ENCODE measurements around the gene TSBP1. TPM values are rescaled to one million over a fixed set of nuclear protein-coding genes. Genes with fewer than 3 reads are reported as not detected.
"Not testable (repeated sequence)": the region's sequence is repeated elsewhere in the genome, so short reads cannot be mapped to it uniquely, and the experiment has no call there.

Gene TSBP1
- total RNA-seq, 2 donors from 2014 or later: not detected

GRCh38 chr6:32291543-32291942 lies 80.2 kb downstream of the TSBP1 start:
- DNase-seq (ENCODE audit: low spot score) (no peak), ATAC-seq (no peak)
- Mint-ChIP-seq H3K36me3 (no peaks in the 10 kb centered on the region), H3K27me3 (peaks cover 35 to 52% of the 10 kb centered on the region in 2 donors), H3K4me3 (no peak overlapping the region), H3K9me3 (no peaks in the 10 kb centered on the region), H3K27ac (no peak overlapping the region), H3K4me1 (ENCODE audit: low read depth in 2 of 2) (no peaks in the 10 kb centered on the region)

- DNase-seq (ENCODE audit: low spot score) (no peak), ATAC-seq (no peak)
- no peak overlapping the region for H3K27ac Mint-ChIP-seq
- peaks cover 37 to 57% of the 10 kb centered on the region in 2 donors for H3K27me3 Mint-ChIP-seq
- H3K4me3 Mint-ChIP-seq: no peak overlapping the region
- H3K9me3 Mint-ChIP-seq: no peaks in the 10 kb centered on the region
- H3K36me3 Mint-ChIP-seq: no peaks in the 10 kb centered on the region
- H3K4me1 Mint-ChIP-seq (ENCODE audit: low read depth in 2 of 2): no peaks in the 10 kb centered on the region
Observed at GRCh38 chr6:32290886-32291450, 80.7 kb downstream of the TSBP1 start.

- H3K9me3 Mint-ChIP-seq: no peaks in the 10 kb centered on the region
- no peak overlapping the region for H3K4me3 Mint-ChIP-seq
- DNase-seq (ENCODE audit: low spot score): no peak
- no peak overlapping the region for H3K27ac Mint-ChIP-seq
- H3K36me3 Mint-ChIP-seq: no peaks in the 10 kb centered on the region
- ATAC-seq: no peak
- peaks cover 35 to 52% of the 10 kb centered on the region in 2 donors for H3K27me3 Mint-ChIP-seq
- no peaks in the 10 kb centered on the region for H3K4me1 Mint-ChIP-seq (ENCODE audit: low read depth in 2 of 2)
Observed at GRCh38 chr6:32288426-32288825, 83.3 kb downstream of the TSBP1 start.

- ATAC-seq: peak; percentile 55 to 72
- peaks cover 16 to 29% of the 10 kb centered on the region in 2 donors for H3K4me1 Mint-ChIP-seq (ENCODE audit: low read depth in 2 of 2)
- H3K4me3 Mint-ChIP-seq: peak overlapping the region; percentile 61
- not testable (repeated sequence) for H3K9me3 Mint-ChIP-seq; DNase-seq (ENCODE audit: low spot score)
- H3K36me3 Mint-ChIP-seq: peaks cover 25% of the 10 kb centered on the region
- peaks cover 12 to 13% of the 10 kb centered on the region in 2 donors for H3K27me3 Mint-ChIP-seq
- peak overlapping the region in 1 of 2 donors; percentile 50 for H3K27ac Mint-ChIP-seq
Observed at GRCh38 chr6:32273801-32274577, 97.7 kb downstream of the TSBP1 start.

- H3K4me3 Mint-ChIP-seq: peak overlapping the region; percentile 59
- peak overlapping the region; percentile 36 to 58 for H3K27ac Mint-ChIP-seq
- peaks cover 19% of the 10 kb centered on the region for H3K36me3 Mint-ChIP-seq
- peaks cover 5% of the 10 kb centered on the region for H3K9me3 Mint-ChIP-seq
- peaks cover 0 to 6% of the 10 kb centered on the region in 2 donors for H3K27me3 Mint-ChIP-seq
- peaks cover 16 to 29% of the 10 kb centered on the region in 2 donors for H3K4me1 Mint-ChIP-seq (ENCODE audit: low read depth in 2 of 2)
- ATAC-seq (no peak), DNase-seq (ENCODE audit: low spot score) (no peak)
Observed at GRCh38 chr6:32271429-32271828, 100.3 kb downstream of the TSBP1 start.

GRCh38 chr6:32268459-32268858 lies 103.2 kb downstream of the TSBP1 start:
- DNase-seq (ENCODE audit: low spot score); H3K27ac Mint-ChIP-seq; H3K27me3 Mint-ChIP-seq; H3K9me3 Mint-ChIP-seq; H3K4me3 Mint-ChIP-seq; ATAC-seq: not testable (repeated sequence)
- H3K36me3 Mint-ChIP-seq: peaks cover 16% of the 10 kb centered on the region
- H3K4me1 Mint-ChIP-seq (ENCODE audit: low read depth in 2 of 2): peaks cover 13 to 25% of the 10 kb centered on the region in 2 donors

GRCh38 chr6:32267035-32267434 lies 104.7 kb downstream of the TSBP1 start:
- H3K27ac Mint-ChIP-seq: no peak overlapping the region
- no peak for DNase-seq (ENCODE audit: low spot score)
- peaks cover 5% of the 10 kb centered on the region for H3K9me3 Mint-ChIP-seq
- H3K4me1 Mint-ChIP-seq (ENCODE audit: low read depth in 2 of 2): peaks cover 6 to 14% of the 10 kb centered on the region in 2 donors
- H3K27me3 Mint-ChIP-seq: peaks cover 3 to 4% of the 10 kb centered on the region in 2 donors
- ATAC-seq: no peak
- H3K36me3 Mint-ChIP-seq: peaks cover 8% of the 10 kb centered on the region
- no peak overlapping the region for H3K4me3 Mint-ChIP-seq

- not testable (repeated sequence) for DNase-seq (ENCODE audit: low spot score); ATAC-seq; H3K27ac Mint-ChIP-seq; H3K36me3 Mint-ChIP-seq; H3K4me3 Mint-ChIP-seq; H3K9me3 Mint-ChIP-seq
- peaks cover 34 to 37% of the 10 kb centered on the region in 2 donors for H3K27me3 Mint-ChIP-seq
- peaks cover 14 to 20% of the 10 kb centered on the region in 2 donors for H3K4me1 Mint-ChIP-seq (ENCODE audit: low read depth in 2 of 2)
Observed at GRCh38 chr6:32257262-32257661, 114.4 kb downstream of the TSBP1 start.

GRCh38 chr6:32255199-32256153 lies 116.2 kb downstream of the TSBP1 start:
- peak overlapping the region; percentile 61 to 73 for H3K27ac Mint-ChIP-seq
- H3K4me1 Mint-ChIP-seq (ENCODE audit: low read depth in 2 of 2): peaks cover 14 to 26% of the 10 kb centered on the region in 2 donors
- peak overlapping the region; percentile 76 for H3K4me3 Mint-ChIP-seq
- peak; percentile 80 for DNase-seq (ENCODE audit: low spot score)
- H3K9me3 Mint-ChIP-seq: no peaks in the 10 kb centered on the region
- H3K36me3 Mint-ChIP-seq: peaks cover 7% of the 10 kb centered on the region
- ATAC-seq: peak; percentile 94 to 98
- peaks cover 23 to 29% of the 10 kb centered on the region in 2 donors for H3K27me3 Mint-ChIP-seq

- no peak for DNase-seq (ENCODE audit: low spot score)
- ATAC-seq: peak; percentile 3 to 39
- Mint-ChIP-seq H3K27ac (peak overlapping the region; percentile 61 to 73), H3K4me3 (peak overlapping the region; percentile 76), H3K9me3 (no peaks in the 10 kb centered on the region), H3K4me1 (ENCODE audit: low read depth in 2 of 2) (peaks cover 14 to 26% of the 10 kb centered on the region in 2 donors), H3K36me3 (peaks cover 7% of the 10 kb centered on the region), H3K27me3 (peaks cover 16 to 22% of the 10 kb centered on the region in 2 donors)
Observed at GRCh38 chr6:32254761-32255198, 116.9 kb downstream of the TSBP1 start.

- peaks cover 14 to 26% of the 10 kb centered on the region in 2 donors for H3K4me1 Mint-ChIP-seq (ENCODE audit: low read depth in 2 of 2)
- DNase-seq (ENCODE audit: low spot score): no peak
Observed at GRCh38 chr6:32252331-32253009, 119.2 kb downstream of the TSBP1 start.

GRCh38 chr6:32249262-32249661 lies 122.4 kb downstream of the TSBP1 start:
- Mint-ChIP-seq H3K27me3 (peaks cover 0 to 11% of the 10 kb centered on the region in 2 donors), H3K4me1 (ENCODE audit: low read depth in 2 of 2) (peaks cover 15 to 21% of the 10 kb centered on the region in 2 donors), H3K9me3 (no peaks in the 10 kb centered on the region), H3K4me3 (no peak overlapping the region), H3K36me3 (no peaks in the 10 kb centered on the region), H3K27ac (no peak overlapping the region)
- ATAC-seq: no peak
- no peak for DNase-seq (ENCODE audit: low spot score)

More at GRCh38 chr6:32252331-32253009, 119.2 kb downstream of the TSBP1 start:
- Mint-ChIP-seq H3K9me3 (no peaks in the 10 kb centered on the region), H3K4me3 (peak overlapping the region; percentile 5), H3K27ac (no peak overlapping the region), H3K36me3 (no peaks in the 10 kb centered on the region), H3K27me3 (peaks cover 0 to 10% of the 10 kb centered on the region in 2 donors)
- no peak for ATAC-seq

- no peak overlapping the region for H3K27ac Mint-ChIP-seq
- no peak overlapping the region for H3K4me3 Mint-ChIP-seq
- no peak for DNase-seq (ENCODE audit: low spot score)
- H3K9me3 Mint-ChIP-seq: no peaks in the 10 kb centered on the region
- no peak for ATAC-seq
- peaks cover 0 to 10% of the 10 kb centered on the region in 2 donors for H3K27me3 Mint-ChIP-seq
- H3K4me1 Mint-ChIP-seq (ENCODE audit: low read depth in 2 of 2): peaks cover 11 to 15% of the 10 kb centered on the region in 2 donors
- H3K36me3 Mint-ChIP-seq: no peaks in the 10 kb centered on the region
Observed at GRCh38 chr6:32247401-32247800, 124.3 kb downstream of the TSBP1 start.
